Duodenal mucosa (tissue), 2 donors: Measurements from ENCODE around the gene SOCS6.
"Not testable (repeated sequence)": the region's sequence is repeated elsewhere in the genome, so short reads cannot be mapped to it uniquely, and the experiment has no call there.

Experiments
- H3K27ac ChIP-seq: one replicate; pipeline ENCODE4 v1.7.0; 2013; ENCODE audit warnings: low read depth, low read length
- H3K27me3 ChIP-seq, 2 donors: one replicate each; pipeline ENCODE4 v1.7.0; 2013; ENCODE audit warnings: low read length in 2 of 2, control low read depth in 1 of 2; ENCODE audit not compliant: insufficient read depth in 2 of 2, control insufficient read depth in 1 of 2
- H3K36me3 ChIP-seq, 2 donors: one replicate each; pipeline ENCODE4 v1.7.0; 2013; ENCODE audit warnings: low read length in 2 of 2, control low read depth in 1 of 2; ENCODE audit not compliant: insufficient read depth in 2 of 2, control insufficient read depth in 1 of 2
- H3K4me1 ChIP-seq, 2 donors: one replicate each; pipeline ENCODE4 v1.7.0; 2013; ENCODE audit warnings: low read length in 2 of 2, control low read depth in 1 of 2; ENCODE audit not compliant: insufficient read depth in 2 of 2, control insufficient read depth in 1 of 2
- H3K4me3 ChIP-seq, 2 donors: one replicate each; pipeline ENCODE4 v1.7.0; 2013; ENCODE audit warnings: low read length in 2 of 2, low read depth in 1 of 2
- H3K9ac ChIP-seq, 2 donors: one replicate each; pipeline ENCODE4 v1.7.0; 2013; ENCODE audit warnings: low read length in 2 of 2, low read depth in 1 of 2
- H3K9me3 ChIP-seq, 2 donors: one replicate each; pipeline ENCODE4 v1.7.0; 2013; ENCODE audit warnings: low read length in 2 of 2, control low read depth in 1 of 2; ENCODE audit not compliant: control insufficient read depth in 1 of 2

SOCS6 gene, protein sequence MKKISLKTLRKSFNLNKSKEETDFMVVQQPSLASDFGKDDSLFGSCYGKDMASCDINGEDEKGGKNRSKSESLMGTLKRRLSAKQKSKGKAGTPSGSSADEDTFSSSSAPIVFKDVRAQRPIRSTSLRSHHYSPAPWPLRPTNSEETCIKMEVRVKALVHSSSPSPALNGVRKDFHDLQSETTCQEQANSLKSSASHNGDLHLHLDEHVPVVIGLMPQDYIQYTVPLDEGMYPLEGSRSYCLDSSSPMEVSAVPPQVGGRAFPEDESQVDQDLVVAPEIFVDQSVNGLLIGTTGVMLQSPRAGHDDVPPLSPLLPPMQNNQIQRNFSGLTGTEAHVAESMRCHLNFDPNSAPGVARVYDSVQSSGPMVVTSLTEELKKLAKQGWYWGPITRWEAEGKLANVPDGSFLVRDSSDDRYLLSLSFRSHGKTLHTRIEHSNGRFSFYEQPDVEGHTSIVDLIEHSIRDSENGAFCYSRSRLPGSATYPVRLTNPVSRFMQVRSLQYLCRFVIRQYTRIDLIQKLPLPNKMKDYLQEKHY

DNA sequence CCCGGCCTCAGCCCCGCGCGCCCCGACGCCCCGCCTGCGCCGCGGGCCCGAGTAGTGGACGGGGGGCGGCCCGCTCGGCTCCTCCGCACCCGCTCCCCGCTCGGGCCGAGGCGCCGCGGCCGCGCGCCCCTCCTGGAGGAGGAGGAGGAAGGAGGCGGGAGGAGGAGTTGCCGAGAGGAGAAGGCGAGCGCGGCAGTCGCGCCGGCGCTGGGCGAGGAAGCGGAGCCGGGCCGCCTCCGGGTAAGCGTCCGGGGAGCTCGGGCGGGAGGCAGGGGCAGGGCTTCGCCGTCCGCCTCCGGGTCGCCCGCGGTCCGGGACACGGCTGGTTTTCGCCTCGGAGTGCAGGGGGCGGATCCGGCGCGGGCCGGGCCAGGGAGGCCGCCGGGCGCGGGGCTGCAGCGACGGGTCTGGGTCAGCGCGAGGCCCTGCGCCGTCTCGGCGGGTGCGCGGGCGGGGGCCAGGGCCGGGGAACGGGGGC lies at the start of gene SOCS6:
Gene SOCS6, plus strand, starts transcription at position 195 of the 478 bp plus-strand sequence. CDS start 35,624 bp downstream, outside the sequence.
- no peaks in the 10 kb centered on the region for H3K36me3 ChIP-seq
- no peaks in the 10 kb centered on the region for H3K27me3 ChIP-seq
- no peaks in the 10 kb centered on the region for H3K9me3 ChIP-seq
- H3K9ac ChIP-seq, result peak within 1 kb of the TSS; percentile 74 to 88
- H3K27ac ChIP-seq, result peak within 1 kb of the TSS; percentile 77
- peak within 1 kb of the TSS; percentile 72 to 89 for H3K4me3 ChIP-seq
- H3K4me1 ChIP-seq, result peaks cover 31 to 40% of the 10 kb centered on the region in 2 donors

DNA sequence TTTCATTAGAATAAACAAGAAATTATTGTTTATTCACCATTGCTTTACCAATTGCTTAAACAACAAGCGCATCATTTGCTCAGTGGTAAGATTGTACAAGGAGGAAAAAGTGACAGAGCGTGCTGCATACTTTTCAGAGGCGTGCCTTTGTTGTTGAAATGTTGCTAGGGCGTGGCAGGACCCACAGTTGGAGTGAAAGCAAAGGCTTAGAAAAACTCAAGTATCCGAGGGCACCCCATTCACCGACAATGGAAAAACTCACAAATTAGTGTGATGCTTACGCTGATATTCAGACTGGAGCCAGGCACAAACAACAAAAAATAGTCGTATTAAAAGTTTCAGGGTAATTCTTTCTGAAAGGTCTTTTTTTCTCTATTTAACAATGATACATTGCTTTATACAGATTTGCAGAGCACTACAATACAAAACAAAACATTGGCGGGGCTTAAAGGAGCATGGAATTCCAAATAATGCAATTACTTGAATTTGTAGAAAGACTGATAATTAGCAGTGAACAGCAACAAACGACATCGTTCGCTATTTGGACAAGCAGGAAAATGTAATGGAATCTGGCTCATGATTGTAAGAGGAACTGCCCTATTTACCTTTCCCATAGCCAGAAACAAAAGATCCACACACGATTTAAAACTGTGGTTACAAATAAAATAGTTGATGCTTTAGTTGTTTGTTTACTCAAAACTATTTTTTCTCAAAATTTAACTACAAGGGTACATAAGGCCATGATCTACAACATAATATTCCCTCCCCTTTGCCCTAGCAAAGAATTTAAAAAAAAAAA lies 45.5 kb upstream of the SOCS6 start:
- H3K4me1 ChIP-seq, result no peaks in the 10 kb centered on the region
- no peak overlapping the region for H3K27ac ChIP-seq
- H3K27me3 ChIP-seq, result no peaks in the 10 kb centered on the region
- H3K36me3 ChIP-seq, result no peaks in the 10 kb centered on the region
- no peak overlapping the region for H3K9ac ChIP-seq
- H3K9me3 ChIP-seq, result no peaks in the 10 kb centered on the region
- no peak overlapping the region for H3K4me3 ChIP-seq

DNA sequence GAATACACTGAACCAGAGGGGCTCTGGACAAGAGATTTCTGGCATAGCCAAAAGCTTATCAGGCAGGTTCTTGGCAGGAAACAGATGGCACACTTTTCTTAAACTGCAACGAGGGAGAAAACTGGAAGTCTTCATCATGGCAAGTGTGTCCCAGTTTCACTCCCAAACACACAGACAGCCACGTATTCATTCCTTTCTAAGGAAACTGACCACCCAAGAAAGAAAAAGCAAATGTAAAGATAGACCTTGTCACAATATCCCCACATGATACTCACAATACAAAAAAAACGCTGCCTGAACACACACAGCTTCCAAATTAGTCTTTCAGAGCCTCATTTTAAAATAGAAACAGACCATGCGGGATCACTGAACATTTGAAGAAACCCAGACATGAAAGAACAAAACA lies 42.8 kb upstream of the SOCS6 start:
- H3K36me3 ChIP-seq, result no peaks in the 10 kb centered on the region
- no peak overlapping the region for H3K9ac ChIP-seq
- no peaks in the 10 kb centered on the region for H3K27me3 ChIP-seq
- no peak overlapping the region for H3K27ac ChIP-seq
- H3K4me1 ChIP-seq, result no peaks in the 10 kb centered on the region
- no peak overlapping the region for H3K4me3 ChIP-seq
- no peaks in the 10 kb centered on the region for H3K9me3 ChIP-seq

DNA sequence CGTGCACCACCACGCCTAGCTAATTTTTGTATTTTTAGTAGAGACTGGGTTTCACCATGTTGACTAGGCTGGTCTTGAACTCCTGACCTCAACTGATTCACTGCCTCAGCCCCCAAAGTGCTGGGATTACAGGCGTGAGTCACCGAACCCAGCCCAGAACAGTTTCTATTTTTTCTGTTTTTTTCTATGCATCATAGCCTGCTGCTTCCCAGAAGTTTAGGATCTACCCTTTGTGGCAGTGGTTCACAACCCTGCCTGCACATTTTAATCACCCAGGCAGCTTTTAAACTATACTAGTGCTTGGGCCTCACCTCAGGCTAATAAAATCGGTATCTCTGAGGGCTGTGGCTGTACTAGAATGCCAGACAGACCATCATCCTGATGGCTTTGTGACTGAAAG lies 39.7 kb upstream of the SOCS6 start:
- Histone ChIP-seq H3K9ac (no peak overlapping the region), H3K36me3 (no peaks in the 10 kb centered on the region), H3K4me1 (no peaks in the 10 kb centered on the region), H3K9me3 (no peaks in the 10 kb centered on the region), H3K27ac (no peak overlapping the region), H3K4me3 (no peak overlapping the region), H3K27me3 (no peaks in the 10 kb centered on the region)

DNA sequence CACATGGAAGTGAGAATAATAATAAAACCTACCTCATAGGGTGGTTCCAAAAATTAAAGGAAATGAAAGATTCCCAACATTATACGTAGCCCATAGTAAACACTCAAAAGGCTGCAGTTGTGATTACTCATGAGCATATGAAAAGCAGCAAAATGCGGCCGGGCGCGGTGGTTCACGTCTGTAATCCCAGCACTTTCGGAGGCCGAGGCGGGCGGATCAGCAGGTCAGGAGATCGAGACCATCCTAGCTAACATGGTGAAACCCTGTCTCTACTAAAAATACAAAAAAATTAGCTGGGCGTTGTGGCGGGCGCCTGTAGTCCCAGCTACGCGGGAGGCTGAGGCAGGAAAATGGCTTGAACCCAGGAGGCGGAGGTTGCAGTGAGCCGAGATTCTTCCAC lies 39.0 kb upstream of the SOCS6 start:
- not testable (repeated sequence) for H3K9ac ChIP-seq, H3K27me3 ChIP-seq, H3K4me1 ChIP-seq, H3K36me3 ChIP-seq, H3K9me3 ChIP-seq, H3K27ac ChIP-seq, H3K4me3 ChIP-seq

DNA sequence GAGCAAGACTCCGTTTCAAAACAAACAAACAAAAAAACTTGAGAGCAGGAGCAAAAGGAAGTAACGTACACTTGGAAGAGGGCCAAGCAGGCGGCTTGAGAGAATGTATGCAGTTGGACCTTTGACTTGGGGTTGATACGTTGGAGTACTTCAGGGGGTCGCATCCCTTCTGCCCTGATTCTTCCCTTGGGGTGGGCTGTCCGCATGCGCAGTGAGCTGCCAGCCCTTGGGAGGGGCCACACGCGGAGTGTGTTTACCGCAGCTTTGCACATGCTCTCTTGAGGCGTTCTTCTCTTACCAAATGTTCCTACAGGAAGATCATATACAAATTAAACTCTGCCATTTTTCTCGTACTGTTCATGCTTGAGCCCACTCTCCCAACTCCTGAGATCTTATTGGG lies 38.1 kb upstream of the SOCS6 start:
- Histone ChIP-seq H3K27me3 (no peaks in the 10 kb centered on the region), H3K4me3 (no peak overlapping the region), H3K36me3 (no peaks in the 10 kb centered on the region), H3K9me3 (no peaks in the 10 kb centered on the region), H3K4me1 (no peaks in the 10 kb centered on the region), H3K9ac (no peak overlapping the region), H3K27ac (no peak overlapping the region)

DNA sequence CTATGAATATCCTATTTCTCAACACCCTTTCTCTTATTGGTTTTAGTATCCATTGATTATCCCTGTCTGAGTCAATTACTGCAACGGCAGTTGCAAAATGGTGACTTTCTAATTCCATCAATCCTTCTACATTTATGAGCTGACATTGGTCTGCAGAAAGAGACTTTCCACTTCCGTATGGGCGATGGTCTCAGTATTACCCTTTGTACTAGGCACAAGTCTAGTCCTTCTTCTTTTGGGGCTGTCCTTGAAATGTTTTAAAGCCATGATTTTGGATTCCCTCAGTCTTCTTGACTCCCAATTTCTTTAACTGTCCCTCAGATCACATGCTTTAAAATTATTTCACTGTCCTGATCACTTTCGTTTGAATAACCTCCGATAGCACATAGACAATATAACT lies 32.7 kb upstream of the SOCS6 start:
- no peak overlapping the region for H3K4me3 ChIP-seq

DNA sequence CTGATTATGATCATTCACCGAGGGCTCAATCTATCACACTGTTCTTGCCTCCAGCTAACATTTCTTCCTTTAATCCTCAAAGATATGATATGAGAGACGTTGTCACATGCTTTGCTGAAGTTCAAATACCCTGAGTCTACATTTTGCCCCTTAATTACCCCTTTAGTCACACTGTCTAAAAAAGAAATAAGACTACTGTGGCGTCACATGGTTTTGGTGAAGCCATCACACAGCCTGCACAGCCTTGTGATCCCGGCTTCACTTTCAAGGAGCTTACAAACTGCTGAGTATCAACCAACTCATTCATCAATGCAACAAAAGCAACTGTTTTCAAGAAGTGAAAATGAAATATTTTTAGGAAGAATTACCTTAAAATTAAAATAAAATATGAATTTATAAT lies 31.9 kb upstream of the SOCS6 start:
- Histone ChIP-seq H3K27ac (no peak overlapping the region), H3K4me3 (no peak overlapping the region), H3K9ac (no peak overlapping the region)

More for the DNA sequence above, 32.7 kb upstream of the SOCS6 start:
- Histone ChIP-seq H3K9ac (no peak overlapping the region), H3K9me3 (no peaks in the 10 kb centered on the region), H3K36me3 (no peaks in the 10 kb centered on the region), H3K27me3 (no peaks in the 10 kb centered on the region), H3K4me1 (no peaks in the 10 kb centered on the region), H3K27ac (no peak overlapping the region)

DNA sequence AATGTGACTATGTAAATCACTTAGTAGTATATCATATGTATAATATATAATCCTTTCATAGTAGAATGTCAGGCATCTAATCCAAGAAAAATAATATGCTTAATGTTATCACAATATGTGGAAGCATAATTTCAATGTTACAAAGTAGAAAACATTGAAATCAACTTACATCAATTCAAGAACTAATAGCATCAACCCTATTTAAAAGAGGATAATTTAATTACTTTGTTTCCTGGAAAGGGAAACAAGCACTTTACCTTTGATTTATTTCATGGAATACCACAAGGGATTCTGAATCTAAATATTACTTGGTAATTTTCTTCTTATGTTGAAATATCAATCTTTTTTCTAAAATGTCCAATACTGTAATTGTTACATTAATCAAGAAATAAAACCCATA lies 30.6 kb upstream of the SOCS6 start:
- Histone ChIP-seq H3K36me3 (no peaks in the 10 kb centered on the region), H3K9me3 (no peaks in the 10 kb centered on the region), H3K4me1 (no peaks in the 10 kb centered on the region), H3K27me3 (no peaks in the 10 kb centered on the region), H3K9ac (no peak overlapping the region), H3K27ac (no peak overlapping the region), H3K4me3 (no peak overlapping the region)

More for the DNA sequence above, 31.9 kb upstream of the SOCS6 start:
- H3K36me3 ChIP-seq, result no peaks in the 10 kb centered on the region
- no peaks in the 10 kb centered on the region for H3K27me3 ChIP-seq
- no peaks in the 10 kb centered on the region for H3K9me3 ChIP-seq
- H3K4me1 ChIP-seq, result no peaks in the 10 kb centered on the region

DNA sequence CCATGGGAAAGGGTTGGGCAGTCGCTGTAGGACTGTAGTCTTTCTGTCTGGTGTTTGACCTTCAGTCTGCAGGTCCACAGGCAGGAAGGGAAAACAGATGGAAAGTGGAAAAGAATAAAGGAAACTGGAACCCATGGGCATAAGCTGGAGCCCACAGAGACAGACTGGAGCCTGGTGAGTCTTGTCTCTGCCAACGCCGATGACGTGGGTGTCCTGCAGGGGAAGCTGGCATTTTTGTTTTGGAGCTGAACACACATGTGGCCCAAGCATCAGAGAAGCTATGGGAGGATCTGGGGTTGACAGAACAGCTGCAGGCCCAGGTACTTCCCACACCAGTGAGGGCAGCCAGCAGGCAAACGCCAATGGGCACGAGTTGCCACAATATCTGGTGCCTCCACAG lies 28.2 kb upstream of the SOCS6 start:
- Histone ChIP-seq H3K4me3 (no peak overlapping the region), H3K27ac (no peak overlapping the region), H3K36me3 (no peaks in the 10 kb centered on the region), H3K9ac (no peak overlapping the region), H3K9me3 (no peaks in the 10 kb centered on the region), H3K27me3 (no peaks in the 10 kb centered on the region), H3K4me1 (no peaks in the 10 kb centered on the region)
